Measurements from ENCODE around the gene ZBTB3. TPM values are rescaled to one million over a fixed set of nuclear protein-coding genes. Genes with fewer than 3 reads are reported as not detected.
A peak's percentile ranks its signal among the peaks of the same experiment; 100 is the strongest.

Gene ZBTB3
- total and polyA plus RNA-seq, 9 of the 15 experiments (the other 6 are each of a cell fraction or from before 2014, with no cell fraction given): 1.9 to 10.0 (median 4.9) TPM

GRCh38 chr11:62786318-62787004, 32.5 kb upstream of the ZBTB3 start:
- FAIRE-seq (no peak), ATAC-seq (peak; percentile 80), DNase-seq (ENCODE audit: extremely low read depth in 1 of 4, low spot score in 3 of 4) (peak; percentile 82 to 94 (median 87))
- ChIA-PET CTCF (ENCODE audit: low intra/inter-chr PET ratio) (interaction anchor here (0.6 to 4.5 kb wide), 7 partner anchors 54 to 237 kb away, joined by 3 to 51 read pairs (median 6); partner anchors contain the start of gene SLC3A2), POLR2A (interaction anchor here (0.6 to 11.4 kb wide), 32 partner anchors 8 to 615 kb away, joined by 3 to 116 read pairs (median 4); partner anchors contain the start of genes C11orf98, CSKMT, HNRNPUL2 and LBHD1)
- H2AFZ ChIP-seq (ENCODE audit: low read depth, low read length): peak overlapping the region; percentile 82
- intact Hi-C loops (cut with micrococcal nuclease): loop anchor here (1.0 to 2.0 kb wide), 6 partner anchors 46 to 238 kb away; partner anchors contain the start of genes HNRNPUL2, SLC3A2, STX5 and TEX54
- peak overlapping the region; percentile 68 to 99 for H3K9ac ChIP-seq (ENCODE audit: insufficient read depth in 1 of 2, low read depth in 2 of 2, low read length in 2 of 2)
- H3K27ac ChIP-seq (ENCODE audit: extremely low read depth, low read depth, low read length): peak overlapping the region; percentile 92
- no peaks in the 10 kb centered on the region for H3K27me3 ChIP-seq (ENCODE audit: control insufficient read depth in 2 of 2, insufficient read depth in 2 of 2, low read length in 2 of 2)
- peak overlapping the region; percentile 92 for H3K4me2 ChIP-seq (ENCODE audit: insufficient read depth, low read length)
- in situ Hi-C loops (cut with MboI): no loop called here
- no TSS peak for BruUV-seq (replicated peaks)
- H3K4me3 ChIP-seq: peak overlapping the region; percentile 82
- H3K9me3 ChIP-seq (replicated peaks; ENCODE audit: control insufficient read depth, insufficient read depth, low read depth, low read length): no peaks in the 10 kb centered on the region
- WGBS (ENCODE audit: insufficient coverage, low coverage, missing lambda C conversion rate): under 1% methylated on average over 31 of the region's 51 CpGs
- no peaks in the 10 kb centered on the region for H4K20me1 ChIP-seq (replicated peaks; ENCODE audit: control insufficient read depth, insufficient read depth, low read length)
- peaks cover 51% of the 10 kb centered on the region for H3K79me2 ChIP-seq (ENCODE audit: control insufficient read depth, insufficient read depth, low read length)
- H3K9me1 ChIP-seq (ENCODE audit: control insufficient read depth, insufficient read depth, low read length): no peaks in the 10 kb centered on the region
- peaks cover 22 to 25% of the 10 kb centered on the region in 2 experiments for H3K4me1 ChIP-seq (replicated peaks in 1 of 2; ENCODE audit: control insufficient read depth in 2 of 2, insufficient read depth in 2 of 2, low read length in 2 of 2)
- peaks cover 53% of the 10 kb centered on the region; the same call in 2 of the 3 replicates for H3K36me3 ChIP-seq (ENCODE audit: control insufficient read depth, insufficient read depth, low read length)
- TF ChIP-seq NFE2 (IDR thresholded peaks at IDR 0.05; ENCODE audit: low read depth) (no peak), MAZ (CRISPR knock-in tag; conservative IDR thresholded peaks at IDR 0.05 in 1 of 2, IDR thresholded peaks at IDR 0.05 in 1 of 2) (peak in 1 of 2 experiments; percentile 48; a peak in 2 of 4 replicates), RAD21 (CRISPR knock-in tag; conservative IDR thresholded peaks at IDR 0.05 in 1 of 2, IDR thresholded peaks at IDR 0.05 in 1 of 2) (peak; percentile 73 to 74), PRDM10 (IDR thresholded peaks at IDR 0.05; ENCODE audit: partially characterized antibody) (peak; percentile 34), SMC3 (conservative IDR thresholded peaks at IDR 0.05; ENCODE audit: insufficient read depth, low read depth, low read length) (peak; percentile 91), RFX5 (IDR thresholded peaks at IDR 0.05; ENCODE audit: low read depth, low read length) (no peak), ZNF395 (CRISPR knock-in tag; IDR thresholded peaks at IDR 0.05) (peak; percentile 82), LCOR (CRISPR knock-in tag; IDR thresholded peaks at IDR 0.05) (peak; percentile 76; the same call in 1 of the 2 replicates), UBTF (IDR thresholded peaks at IDR 0.05; ENCODE audit: borderline replicate concordance in 1 of 2, low read depth in 2 of 2, low read length in 2 of 2) (peak; percentile 85 to 93; a peak in 3 of 4 replicates), ATF4 (CRISPR knock-in tag; IDR thresholded peaks at IDR 0.05) (no peak), HNRNPUL1 (IDR thresholded peaks at IDR 0.05; ENCODE audit: low read length) (no peak)

Measured in K562 (cell line).